Measurements from ENCODE around the gene OR4F29.
"Not testable (repeated sequence)": the region's sequence is repeated elsewhere in the genome, so short reads cannot be mapped to it uniquely, and the experiment has no call there.

OR4F29 gene

GRCh38 chr1:451578-451977 lies at the start of gene OR4F29:
Gene OR4F29 (minus strand): TSS chr1:451678. CDS start chr1:451678, 0 bp downstream.
- not testable (repeated sequence) for H3K27me3 Mint-ChIP-seq (ENCODE audit: low read depth); H3K9me3 Mint-ChIP-seq; H3K4me1 Mint-ChIP-seq (ENCODE audit: low read depth); H3K27ac Mint-ChIP-seq; H3K4me3 Mint-ChIP-seq; H3K36me3 Mint-ChIP-seq (ENCODE audit: low read depth)

Data from T-helper 1 cell treated with Interleukin-12 subunit alpha and Interleukin-12 subunit beta and Interleukin-4 antibody, amounts not matched to agents 30 μg/mL and 1 μg/mL, for 36 hours (primary cell).